AG04450 (cell line): Measurements from ENCODE around the gene RAVER1. TPM values are rescaled to one million over a fixed set of nuclear protein-coding genes. Genes with fewer than 3 reads are reported as not detected.

ENCODE experiments used
- CTCF ChIA-PET: fragments of 300-600, 350-600 bp; formaldehyde crosslinking; extraction: SDS; loops from one replicate; lab custom pipeline; 2022; ENCODE audit warnings: antibody characterized with exemption, inconsistent platforms; lab: Charles Lee
- POLR2A ChIA-PET: fragments of 350-600 bp; formaldehyde crosslinking; extraction: SDS; loops from one replicate; lab custom pipeline; 2021; ENCODE audit warnings: antibody characterized with exemption, inconsistent platforms; lab: Yijun Ruan, JAX
- DNase-seq: peaks from one replicate; pipeline ENCODE4 v3.0.0-alpha.2; 2011; ENCODE audit warnings: low read depth, low spot score
- H3K27ac ChIP-seq: one replicate; pipeline ENCODE4 v1.5.1; 2012; ENCODE audit warnings: low read depth, low read length, control low read depth
- H3K27me3 ChIP-seq: one replicate; pipeline ENCODE4 v1.6.0; 2012; ENCODE audit warnings: low read length; ENCODE audit not compliant: control insufficient read depth, insufficient read depth
- H3K4me3 ChIP-seq: 2 replicates; pipeline ENCODE4 v1.5.1; 2011; ENCODE audit warnings: mild to moderate bottlenecking, low read depth, low read length, control low read depth
- H3K9me3 ChIP-seq: 2 replicates; pipeline ENCODE4 v1.5.1; 2012; ENCODE audit warnings: low read length; ENCODE audit not compliant: control insufficient read depth, insufficient read depth
- polyA plus RNA-seq: library from polyadenylated mRNA; depleted of rRNA; stranded (reverse); fragments of >200 nt; gene quantifications from 2 replicates; pipeline ENCODE4 v1.2.3, GENCODE V29; 2011
- TF ChIP-seq, protein P1 (sequence below): IDR thresholded peaks from 2 replicates; pipeline ENCODE4 v1.5.1; 2011; ENCODE audit warnings: low read depth, low read length, control low read depth, inconsistent platforms

RAVER1 gene
- polyA plus RNA-seq, 1 experiment = 2.2 TPM

DNA sequence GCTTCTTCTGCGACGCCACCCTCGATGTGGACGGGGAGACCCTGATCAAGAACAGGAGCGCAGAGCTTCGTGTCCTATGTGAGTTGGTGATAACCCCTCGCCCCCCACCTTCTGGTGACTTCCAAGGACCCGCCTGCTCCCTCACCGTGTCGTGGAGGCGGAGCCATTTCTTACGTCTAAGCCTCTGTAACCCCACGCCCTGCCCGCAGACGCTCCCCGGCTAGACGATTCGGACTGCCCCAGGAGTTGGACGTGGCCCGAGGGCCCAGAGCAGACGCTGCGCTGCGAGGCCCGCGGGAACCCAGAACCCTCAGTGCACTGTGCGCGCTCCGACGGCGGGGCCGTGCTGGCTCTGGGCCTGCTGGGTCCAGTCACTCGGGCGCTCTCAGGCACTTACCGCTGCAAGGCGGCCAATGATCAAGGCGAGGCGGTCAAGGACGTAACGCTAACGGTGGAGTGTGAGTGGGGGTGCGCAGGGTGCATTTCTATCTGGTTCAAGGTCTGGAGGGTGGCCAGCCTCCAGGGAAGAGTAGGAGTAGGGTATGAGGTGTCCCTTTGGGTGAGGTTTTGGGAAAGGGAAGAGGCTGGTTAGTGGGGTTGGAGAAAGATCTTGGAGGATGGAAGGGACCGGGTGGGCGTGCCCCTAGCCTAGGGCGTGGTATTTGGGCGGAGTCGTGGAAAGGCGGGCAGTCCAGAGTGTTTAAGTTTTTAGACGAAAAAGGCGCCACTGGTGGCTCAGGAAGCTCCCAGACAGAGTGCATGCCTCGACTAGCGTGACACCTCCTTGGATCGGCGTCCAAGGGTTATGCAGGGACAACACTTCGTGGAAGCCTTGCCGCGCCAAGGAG is 40.3 kb downstream of the RAVER1 start:
- CTCF ChIA-PET = no interaction called here
- TF ChIP-seq, protein P1, sequence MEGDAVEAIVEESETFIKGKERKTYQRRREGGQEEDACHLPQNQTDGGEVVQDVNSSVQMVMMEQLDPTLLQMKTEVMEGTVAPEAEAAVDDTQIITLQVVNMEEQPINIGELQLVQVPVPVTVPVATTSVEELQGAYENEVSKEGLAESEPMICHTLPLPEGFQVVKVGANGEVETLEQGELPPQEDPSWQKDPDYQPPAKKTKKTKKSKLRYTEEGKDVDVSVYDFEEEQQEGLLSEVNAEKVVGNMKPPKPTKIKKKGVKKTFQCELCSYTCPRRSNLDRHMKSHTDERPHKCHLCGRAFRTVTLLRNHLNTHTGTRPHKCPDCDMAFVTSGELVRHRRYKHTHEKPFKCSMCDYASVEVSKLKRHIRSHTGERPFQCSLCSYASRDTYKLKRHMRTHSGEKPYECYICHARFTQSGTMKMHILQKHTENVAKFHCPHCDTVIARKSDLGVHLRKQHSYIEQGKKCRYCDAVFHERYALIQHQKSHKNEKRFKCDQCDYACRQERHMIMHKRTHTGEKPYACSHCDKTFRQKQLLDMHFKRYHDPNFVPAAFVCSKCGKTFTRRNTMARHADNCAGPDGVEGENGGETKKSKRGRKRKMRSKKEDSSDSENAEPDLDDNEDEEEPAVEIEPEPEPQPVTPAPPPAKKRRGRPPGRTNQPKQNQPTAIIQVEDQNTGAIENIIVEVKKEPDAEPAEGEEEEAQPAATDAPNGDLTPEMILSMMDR = no peak
- no peak overlapping the region for H3K27ac ChIP-seq
- H3K4me3 ChIP-seq = peak overlapping the region; percentile 63
- POLR2A ChIA-PET = interaction anchor here (1.2 kb wide), 1 partner anchor 24 kb away, joined by 11 read pairs; no protein-coding TSS in a partner anchor
- peaks cover 27% of the 10 kb centered on the region for H3K9me3 ChIP-seq
- H3K27me3 ChIP-seq = peaks cover 8% of the 10 kb centered on the region
- DNase-seq = no peak

DNA sequence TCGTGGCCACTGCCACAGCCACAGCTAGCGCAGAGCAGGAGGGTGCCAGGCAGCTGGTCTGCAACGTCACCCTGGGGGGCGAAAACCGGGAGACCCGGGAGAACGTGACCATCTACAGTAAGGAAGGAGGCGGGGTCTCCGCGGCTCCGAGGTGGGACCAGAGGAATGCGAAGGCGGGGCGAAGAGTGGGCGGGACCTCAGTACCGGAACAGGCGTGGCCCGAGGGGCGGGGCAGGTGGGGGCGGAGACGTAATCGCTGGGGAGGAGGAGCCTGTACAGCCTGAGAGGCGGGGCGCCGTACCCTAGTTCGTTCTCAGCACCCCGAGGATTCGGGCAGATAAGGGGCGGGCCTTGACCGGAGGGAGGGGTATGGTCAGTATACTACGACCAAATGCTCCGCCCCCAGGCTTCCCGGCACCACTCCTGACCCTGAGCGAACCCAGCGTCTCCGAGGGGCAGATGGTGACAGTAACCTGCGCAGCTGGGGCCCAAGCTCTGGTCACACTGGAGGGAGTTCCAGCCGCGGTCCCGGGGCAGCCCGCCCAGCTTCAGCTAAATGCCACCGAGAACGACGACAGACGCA is 41.0 kb downstream of the RAVER1 start:
- peaks cover 27% of the 10 kb centered on the region for H3K9me3 ChIP-seq
- POLR2A ChIA-PET = interaction anchor here (1.2 to 4.1 kb wide), 3 partner anchors 21 to 41 kb away, joined by 11 to 25 read pairs (median 11); partner anchors contain the start of genes ICAM1 and RAVER1
- H3K27me3 ChIP-seq = peaks cover 8% of the 10 kb centered on the region
- H3K4me3 ChIP-seq = peak overlapping the region; percentile 63
- CTCF ChIA-PET = interaction anchor here (1.1 kb wide), 1 partner anchor 23 kb away, joined by 6 read pairs; no protein-coding TSS in a partner anchor
- DNase-seq = no peak
- TF ChIP-seq, protein P1 = no peak
- H3K27ac ChIP-seq = no peak overlapping the region

DNA sequence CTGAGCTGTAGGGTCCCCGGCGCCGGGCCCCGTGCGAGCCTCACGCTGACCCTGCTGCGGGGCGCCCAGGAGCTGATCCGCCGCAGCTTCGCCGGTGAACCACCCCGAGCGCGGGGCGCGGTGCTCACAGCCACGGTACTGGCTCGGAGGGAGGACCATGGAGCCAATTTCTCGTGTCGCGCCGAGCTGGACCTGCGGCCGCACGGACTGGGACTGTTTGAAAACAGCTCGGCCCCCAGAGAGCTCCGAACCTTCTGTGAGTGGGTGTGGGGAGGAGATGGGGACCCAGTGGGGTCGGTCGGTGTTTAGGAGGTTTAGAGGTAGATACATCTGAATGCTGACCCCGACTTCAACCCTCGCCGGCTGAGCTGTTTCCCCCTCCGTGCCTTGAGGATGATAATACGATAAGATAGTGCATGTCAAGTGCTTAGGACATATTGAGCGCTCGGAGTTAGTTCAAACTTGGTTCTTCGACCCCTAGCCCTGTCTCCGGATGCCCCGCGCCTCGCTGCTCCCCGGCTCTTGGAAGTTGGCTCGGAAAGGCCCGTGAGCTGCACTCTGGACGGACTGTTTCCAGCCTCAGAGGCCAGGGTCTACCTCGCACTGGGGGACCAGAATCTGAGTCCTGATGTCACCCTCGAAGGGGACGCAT is 41.6 kb downstream of the RAVER1 start:
- DNase-seq = no peak

DNA sequence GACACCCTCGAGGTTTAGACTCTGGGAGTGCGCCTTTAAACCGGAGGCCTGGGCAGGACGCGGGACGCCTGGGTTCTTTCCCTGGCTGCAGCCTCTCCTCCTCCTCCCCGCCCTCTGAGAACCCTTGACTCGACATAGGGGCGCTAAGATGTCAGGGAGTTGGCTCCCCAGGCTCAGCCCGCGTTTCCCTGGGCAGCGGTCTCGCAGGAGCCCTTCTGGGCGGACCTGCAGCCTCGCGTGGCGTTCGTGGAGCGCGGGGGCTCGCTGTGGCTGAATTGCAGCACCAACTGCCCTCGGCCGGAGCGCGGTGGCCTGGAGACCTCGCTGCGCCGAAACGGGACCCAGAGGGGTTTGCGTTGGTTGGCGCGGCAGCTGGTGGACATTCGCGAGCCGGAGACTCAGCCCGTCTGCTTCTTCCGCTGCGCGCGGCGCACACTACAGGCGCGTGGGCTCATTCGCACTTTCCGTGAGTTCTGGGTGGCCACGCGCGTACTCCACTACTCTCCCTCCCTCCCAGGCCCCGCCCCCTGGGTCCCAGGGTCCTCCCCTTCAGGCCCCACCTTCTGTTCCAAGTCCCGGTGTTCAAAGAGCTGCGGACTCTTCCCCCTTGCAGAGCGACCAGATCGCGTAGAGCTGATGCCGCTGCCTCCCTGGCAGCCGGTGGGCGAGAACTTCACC is 42.3 kb downstream of the RAVER1 start:
- Histone ChIP-seq H3K9me3 (peaks cover 23% of the 10 kb centered on the region), H3K27ac (no peak overlapping the region), H3K4me3 (peak overlapping the region; percentile 63), H3K27me3 (peaks cover 8% of the 10 kb centered on the region)
- no peak for DNase-seq
- ChIA-PET CTCF (interaction anchor here (0.5 to 1.1 kb wide), 6 partner anchors 14 to 326 kb away, joined by 3 to 6 read pairs (median 5); no protein-coding TSS in a partner anchor), POLR2A (interaction anchor here (0.6 to 4.1 kb wide), 7 partner anchors 10 to 130 kb away, joined by 3 to 25 read pairs (median 5); partner anchors contain the start of genes ICAM1 and RAVER1)
- TF ChIP-seq, protein P1 = no peak

More for the DNA sequence above, 41.6 kb downstream of the RAVER1 start:
- TF ChIP-seq, protein P1 = no peak
- Histone ChIP-seq H3K27me3 (peaks cover 8% of the 10 kb centered on the region), H3K9me3 (peaks cover 24% of the 10 kb centered on the region), H3K4me3 (peak overlapping the region; percentile 63), H3K27ac (peak overlapping the region; percentile 11)
- POLR2A ChIA-PET = interaction anchor here (0.6 to 4.1 kb wide), 7 partner anchors 10 to 129 kb away, joined by 3 to 25 read pairs (median 5); partner anchors contain the start of genes ICAM1 and RAVER1
- CTCF ChIA-PET = interaction anchor here (0.5 to 1.1 kb wide), 6 partner anchors 15 to 327 kb away, joined by 3 to 6 read pairs (median 5); no protein-coding TSS in a partner anchor
